Stimulated activated CD4-positive, alpha-beta T cell treated with anti-CD3 and anti-CD28 coated beads, Interleukin-12 subunit alpha, Interleukin-12 subunit beta, amount 100 ng/mL, for 48 hours (primary cell): ENCODE measurements around the gene C2orf72.
"Not testable (repeated sequence)": the region's sequence is repeated elsewhere in the genome, so short reads cannot be mapped to it uniquely, and the experiment has no call there.

ENCODE experiments used
- DNase-seq, 3 donors: peaks; one replicate each; pipeline ENCODE4 v3.0.0-alpha.2; 2020; ENCODE audit warnings: low read depth in 2 of 3, low spot score in 1 of 3

C2orf72 gene

GRCh38 chr2:231067531-231067930 is 30.2 kb downstream of the C2orf72 start:
- not testable (repeated sequence) for DNase-seq

- no peak for DNase-seq
These were observed 31.4 kb downstream of the C2orf72 start for GRCh38 chr2:231068525-231069222.

GRCh38 chr2:231069379-231070054 is 32.2 kb downstream of the C2orf72 start:
- DNase-seq, result no peak

GRCh38 chr2:231084565-231084964 is 47.2 kb downstream of the C2orf72 start:
- no peak for DNase-seq

GRCh38 chr2:231088754-231089153 is 51.4 kb downstream of the C2orf72 start:
- no peak for DNase-seq

GRCh38 chr2:231093933-231094332 is 56.6 kb downstream of the C2orf72 start:
- DNase-seq, result no peak

- DNase-seq, result no peak
These were observed 57.5 kb downstream of the C2orf72 start for GRCh38 chr2:231094736-231095346.
